Measurements from ENCODE around the gene LTK. TPM values are rescaled to one million over a fixed set of nuclear protein-coding genes. Genes with fewer than 3 reads are reported as not detected.

Gene LTK
- total RNA-seq, 1 experiment from 2014 or later, result 5.4 TPM

GRCh38 chr15:41506796-41507341 is 6.8 kb downstream of the LTK start:
- POLR2A ChIA-PET (ENCODE audit: low non-redundant PET), result no interaction called here
- intact Hi-C loops (cut with micrococcal nuclease; ENCODE audit: unreplicated experiment), result no loop called here

GRCh38 chr15:41505776-41506175 is 7.9 kb downstream of the LTK start:
- Histone ChIP-seq H3K4me3 (ENCODE audit: low read depth, low read length, poor library complexity, severe bottlenecking) (no peak overlapping the region), H3K27ac (ENCODE audit: low read depth, low read length, poor library complexity, severe bottlenecking) (no peak overlapping the region), H3K36me3 (ENCODE audit: insufficient read depth, low read length, poor library complexity, severe bottlenecking) (no peaks in the 10 kb centered on the region), H3K27me3 (replicated peaks; ENCODE audit: insufficient read depth, low read depth, low read length, poor library complexity) (no peaks in the 10 kb centered on the region), H3K9me3 (ENCODE audit: low read depth, low read length, poor library complexity, severe bottlenecking) (no peaks in the 10 kb centered on the region), H3K4me1 (ENCODE audit: insufficient read depth, low read length, poor library complexity, severe bottlenecking) (peaks cover 10% of the 10 kb centered on the region)
- intact Hi-C loops (cut with micrococcal nuclease; ENCODE audit: unreplicated experiment), result no loop called here
- ChIA-PET POLR2A (ENCODE audit: low non-redundant PET) (no interaction called here), CTCF (no interaction called here)
- TF ChIP-seq CTCF (conservative IDR thresholded peaks at IDR 0.05; ENCODE audit: low read depth, low read length) (no peak), EZH2 (IDR thresholded peaks at IDR 0.05; ENCODE audit: borderline replicate concordance, low read depth, low read length, poor library complexity, severe bottlenecking) (no peak)
- no peak for DNase-seq (ENCODE audit: low spot score)
- no TSS peak for BruUV-seq (replicated peaks)

More at GRCh38 chr15:41506796-41507341, 6.8 kb downstream of the LTK start:
- Histone ChIP-seq H3K4me1 (ENCODE audit: insufficient read depth, low read length, poor library complexity, severe bottlenecking) (peaks cover 4% of the 10 kb centered on the region), H3K4me3 (ENCODE audit: low read depth, low read length, poor library complexity, severe bottlenecking) (no peak overlapping the region), H3K36me3 (ENCODE audit: insufficient read depth, low read length, poor library complexity, severe bottlenecking) (no peaks in the 10 kb centered on the region), H3K27me3 (replicated peaks; ENCODE audit: insufficient read depth, low read depth, low read length, poor library complexity) (peaks cover under 1% of the 10 kb centered on the region), H3K9me3 (ENCODE audit: low read depth, low read length, poor library complexity, severe bottlenecking) (no peaks in the 10 kb centered on the region), H3K27ac (ENCODE audit: low read depth, low read length, poor library complexity, severe bottlenecking) (no peak overlapping the region)
- TF ChIP-seq EZH2 (IDR thresholded peaks at IDR 0.05; ENCODE audit: borderline replicate concordance, low read depth, low read length, poor library complexity, severe bottlenecking) (no peak), CTCF (conservative IDR thresholded peaks at IDR 0.05; ENCODE audit: low read depth, low read length) (no peak)
- CTCF ChIA-PET, result no interaction called here
- no TSS peak for BruUV-seq (replicated peaks)
- DNase-seq (ENCODE audit: low spot score), result no peak

- TF ChIP-seq CTCF (conservative IDR thresholded peaks at IDR 0.05; ENCODE audit: low read depth, low read length) (no peak), EZH2 (IDR thresholded peaks at IDR 0.05; ENCODE audit: borderline replicate concordance, low read depth, low read length, poor library complexity, severe bottlenecking) (no peak)
- intact Hi-C loops (cut with micrococcal nuclease; ENCODE audit: unreplicated experiment), result no loop called here
- Histone ChIP-seq H3K27me3 (replicated peaks; ENCODE audit: insufficient read depth, low read depth, low read length, poor library complexity) (no peaks in the 10 kb centered on the region), H3K27ac (ENCODE audit: low read depth, low read length, poor library complexity, severe bottlenecking) (no peak overlapping the region), H3K36me3 (ENCODE audit: insufficient read depth, low read length, poor library complexity, severe bottlenecking) (no peaks in the 10 kb centered on the region), H3K4me3 (ENCODE audit: low read depth, low read length, poor library complexity, severe bottlenecking) (no peak overlapping the region), H3K4me1 (ENCODE audit: insufficient read depth, low read length, poor library complexity, severe bottlenecking) (peaks cover 11% of the 10 kb centered on the region), H3K9me3 (ENCODE audit: low read depth, low read length, poor library complexity, severe bottlenecking) (no peaks in the 10 kb centered on the region)
- no peak for DNase-seq (ENCODE audit: low spot score)
- ChIA-PET POLR2A (ENCODE audit: low non-redundant PET) (no interaction called here), CTCF (no interaction called here)
- no TSS peak for BruUV-seq (replicated peaks)
These were observed 8.7 kb downstream of the LTK start for GRCh38 chr15:41504751-41505492.
